Measurements from ENCODE around the gene RAPGEF1. TPM values are rescaled to one million over a fixed set of nuclear protein-coding genes. Genes with fewer than 3 reads are reported as not detected.

The RAPGEF1 gene
- total and polyA plus RNA-seq, 2 of the 13 experiments (the other 11 are each of a cell fraction or from before 2014, with no cell fraction given): 21.2 to 38.9 TPM

DNA sequence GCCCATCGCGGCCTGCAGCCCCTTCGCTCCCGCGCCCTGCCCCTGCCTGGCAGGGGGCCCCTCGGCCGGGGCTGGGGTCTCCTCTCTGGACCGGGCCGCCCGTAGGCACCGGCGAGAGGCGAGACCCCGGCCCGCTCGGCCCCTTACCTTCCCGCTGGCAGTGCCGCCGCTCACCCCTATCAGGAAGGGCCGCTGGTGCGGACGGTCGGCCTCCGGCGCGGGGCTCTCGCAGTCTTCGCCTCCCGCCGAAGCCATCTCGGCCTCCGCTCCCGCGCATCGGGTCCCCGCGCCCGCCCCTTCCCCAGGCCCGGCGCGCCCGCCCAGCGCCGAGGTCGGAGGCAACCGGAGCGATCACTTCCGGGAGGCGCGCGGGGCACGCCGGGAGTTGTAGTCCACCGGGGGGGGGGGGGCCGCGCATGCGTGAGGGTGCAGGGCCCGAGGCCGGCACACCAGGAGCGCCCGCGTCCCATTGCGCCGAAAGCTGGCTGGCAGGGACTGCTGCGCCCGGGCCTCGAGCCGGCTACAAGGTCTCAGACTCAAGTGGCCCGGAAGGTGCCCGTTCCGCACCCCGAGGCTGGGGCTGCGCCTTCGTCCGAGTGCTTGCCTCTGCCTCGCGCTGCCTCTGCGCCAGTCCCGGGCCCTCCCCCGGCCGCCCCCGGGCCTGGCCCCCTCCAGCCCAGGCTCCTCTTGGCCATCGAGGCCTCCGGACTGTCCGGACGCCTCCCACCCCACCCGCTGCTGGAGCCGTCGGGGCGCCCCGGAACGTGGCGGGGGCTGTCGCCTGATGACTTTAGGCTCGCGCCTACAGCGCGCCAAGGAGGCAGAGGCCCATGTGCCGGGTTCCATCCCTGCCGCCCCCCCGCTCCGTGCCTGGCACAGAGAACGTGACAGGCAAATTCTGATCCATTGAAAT lies 208.7 kb downstream of the RAPGEF1 start, which contains the start of gene UCK1 (continued):
- TF ChIP-seq, protein P1, sequence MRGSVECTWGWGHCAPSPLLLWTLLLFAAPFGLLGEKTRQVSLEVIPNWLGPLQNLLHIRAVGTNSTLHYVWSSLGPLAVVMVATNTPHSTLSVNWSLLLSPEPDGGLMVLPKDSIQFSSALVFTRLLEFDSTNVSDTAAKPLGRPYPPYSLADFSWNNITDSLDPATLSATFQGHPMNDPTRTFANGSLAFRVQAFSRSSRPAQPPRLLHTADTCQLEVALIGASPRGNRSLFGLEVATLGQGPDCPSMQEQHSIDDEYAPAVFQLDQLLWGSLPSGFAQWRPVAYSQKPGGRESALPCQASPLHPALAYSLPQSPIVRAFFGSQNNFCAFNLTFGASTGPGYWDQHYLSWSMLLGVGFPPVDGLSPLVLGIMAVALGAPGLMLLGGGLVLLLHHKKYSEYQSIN (CRISPR knock-in tag; IDR thresholded peaks at IDR 0.05; ENCODE audit: borderline replicate concordance): no peak
- TF ChIP-seq ZNF772 (CRISPR knock-in tag; IDR thresholded peaks at IDR 0.05) (peak; percentile 66; the same call in 1 of the 2 replicates), HNRNPUL1 (IDR thresholded peaks at IDR 0.05; ENCODE audit: low read depth, low read length) (no peak), TAF1 (CRISPR knock-in tag; IDR thresholded peaks at IDR 0.05) (no peak; the same call in 1 of the 2 replicates), ZNF468 (CRISPR knock-in tag; IDR thresholded peaks at IDR 0.05) (no peak), ZFX (CRISPR knock-in tag; IDR thresholded peaks at IDR 0.05; ENCODE audit: low read depth) (peak; percentile 85), ZNF589 (CRISPR knock-in tag; conservative IDR thresholded peaks at IDR 0.05) (no peak), ZC3H13 (CRISPR knock-in tag; IDR thresholded peaks at IDR 0.05) (no peak), HDAC2 (CRISPR knock-in tag; IDR thresholded peaks at IDR 0.05) (no peak), ZNF598 (CRISPR knock-in tag; IDR thresholded peaks at IDR 0.05; ENCODE audit: borderline replicate concordance) (peak; percentile 27; the same call in 1 of the 2 replicates), IKZF1 (IDR thresholded peaks at IDR 0.05) (no peak), SNRNP70 (IDR thresholded peaks at IDR 0.05; ENCODE audit: low read depth, low read length) (no peak), ZFP1 (CRISPR knock-in tag; IDR thresholded peaks at IDR 0.05) (no peak), ZNF678 (CRISPR knock-in tag; IDR thresholded peaks at IDR 0.05) (no peak), ZNF776 (CRISPR knock-in tag; IDR thresholded peaks at IDR 0.05) (no peak; the same call in 1 of the 2 replicates), ZNF841 (CRISPR knock-in tag; IDR thresholded peaks at IDR 0.05; ENCODE audit: borderline replicate concordance) (no peak), CHD4 (IDR thresholded peaks at IDR 0.05; ENCODE audit: borderline replicate concordance, low read length) (no peak), ZNF564 (CRISPR knock-in tag; IDR thresholded peaks at IDR 0.05) (no peak)
- TF ChIP-seq, protein P2, sequence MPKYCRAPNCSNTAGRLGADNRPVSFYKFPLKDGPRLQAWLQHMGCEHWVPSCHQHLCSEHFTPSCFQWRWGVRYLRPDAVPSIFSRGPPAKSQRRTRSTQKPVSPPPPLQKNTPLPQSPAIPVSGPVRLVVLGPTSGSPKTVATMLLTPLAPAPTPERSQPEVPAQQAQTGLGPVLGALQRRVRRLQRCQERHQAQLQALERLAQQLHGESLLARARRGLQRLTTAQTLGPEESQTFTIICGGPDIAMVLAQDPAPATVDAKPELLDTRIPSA (CRISPR knock-in tag; IDR thresholded peaks at IDR 0.05; ENCODE audit: borderline replicate concordance): no peak
- TF ChIP-seq, protein P3, sequence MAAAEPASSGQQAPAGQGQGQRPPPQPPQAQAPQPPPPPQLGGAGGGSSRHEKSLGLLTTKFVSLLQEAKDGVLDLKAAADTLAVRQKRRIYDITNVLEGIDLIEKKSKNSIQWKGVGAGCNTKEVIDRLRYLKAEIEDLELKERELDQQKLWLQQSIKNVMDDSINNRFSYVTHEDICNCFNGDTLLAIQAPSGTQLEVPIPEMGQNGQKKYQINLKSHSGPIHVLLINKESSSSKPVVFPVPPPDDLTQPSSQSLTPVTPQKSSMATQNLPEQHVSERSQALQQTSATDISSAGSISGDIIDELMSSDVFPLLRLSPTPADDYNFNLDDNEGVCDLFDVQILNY (CRISPR knock-in tag; conservative IDR thresholded peaks at IDR 0.05): 0 out of 2 replicates have a peak, but pooled peaks have one; percentile 35
- TF ChIP-seq, protein P4, sequence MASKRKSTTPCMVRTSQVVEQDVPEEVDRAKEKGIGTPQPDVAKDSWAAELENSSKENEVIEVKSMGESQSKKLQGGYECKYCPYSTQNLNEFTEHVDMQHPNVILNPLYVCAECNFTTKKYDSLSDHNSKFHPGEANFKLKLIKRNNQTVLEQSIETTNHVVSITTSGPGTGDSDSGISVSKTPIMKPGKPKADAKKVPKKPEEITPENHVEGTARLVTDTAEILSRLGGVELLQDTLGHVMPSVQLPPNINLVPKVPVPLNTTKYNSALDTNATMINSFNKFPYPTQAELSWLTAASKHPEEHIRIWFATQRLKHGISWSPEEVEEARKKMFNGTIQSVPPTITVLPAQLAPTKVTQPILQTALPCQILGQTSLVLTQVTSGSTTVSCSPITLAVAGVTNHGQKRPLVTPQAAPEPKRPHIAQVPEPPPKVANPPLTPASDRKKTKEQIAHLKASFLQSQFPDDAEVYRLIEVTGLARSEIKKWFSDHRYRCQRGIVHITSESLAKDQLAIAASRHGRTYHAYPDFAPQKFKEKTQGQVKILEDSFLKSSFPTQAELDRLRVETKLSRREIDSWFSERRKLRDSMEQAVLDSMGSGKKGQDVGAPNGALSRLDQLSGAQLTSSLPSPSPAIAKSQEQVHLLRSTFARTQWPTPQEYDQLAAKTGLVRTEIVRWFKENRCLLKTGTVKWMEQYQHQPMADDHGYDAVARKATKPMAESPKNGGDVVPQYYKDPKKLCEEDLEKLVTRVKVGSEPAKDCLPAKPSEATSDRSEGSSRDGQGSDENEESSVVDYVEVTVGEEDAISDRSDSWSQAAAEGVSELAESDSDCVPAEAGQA (IDR thresholded peaks at IDR 0.05; ENCODE audit: low read depth): no peak
- TF ChIP-seq, protein P4 (CRISPR knock-in tag; IDR thresholded peaks at IDR 0.05; ENCODE audit: borderline replicate concordance): no peak
